Testis (tissue), 2 donors: Measurements from ENCODE around the gene SIRPG.

Source experiments
- CTCF ChIP-seq, 3 experiments: fragments of 450-650 bp in 2 of 3; fragments of 200-600 bp in 1 of 3; sonication (generic) in 1 of 3; IDR thresholded peaks; one replicate each; pipeline ENCODE4 v1.5.1; 2016 to 2019; ENCODE audit warnings: antibody characterized with exemption in 3 of 3, mild to moderate bottlenecking in 2 of 3, moderate library complexity in 1 of 3
- POLR2A ChIP-seq: fragments of 450-650 bp; IDR thresholded peaks from one replicate; pipeline ENCODE4 v1.6.1; 2017; ENCODE audit warnings: antibody characterized with exemption, mild to moderate bottlenecking, moderate library complexity

GRCh38 chr20:1633535-1633934 is 24.0 kb downstream of the SIRPG start:
- TF ChIP-seq POLR2A (no peak), CTCF (IDR thresholded peaks at IDR 0.05) (no peak)
